ENCODE measurements around the gene ST8SIA5. TPM values are rescaled to one million over a fixed set of nuclear protein-coding genes. Genes with fewer than 3 reads are reported as not detected.

The ST8SIA5 gene
- total RNA-seq, 1 donor from 2014 or later, result 0.20 TPM

DNA sequence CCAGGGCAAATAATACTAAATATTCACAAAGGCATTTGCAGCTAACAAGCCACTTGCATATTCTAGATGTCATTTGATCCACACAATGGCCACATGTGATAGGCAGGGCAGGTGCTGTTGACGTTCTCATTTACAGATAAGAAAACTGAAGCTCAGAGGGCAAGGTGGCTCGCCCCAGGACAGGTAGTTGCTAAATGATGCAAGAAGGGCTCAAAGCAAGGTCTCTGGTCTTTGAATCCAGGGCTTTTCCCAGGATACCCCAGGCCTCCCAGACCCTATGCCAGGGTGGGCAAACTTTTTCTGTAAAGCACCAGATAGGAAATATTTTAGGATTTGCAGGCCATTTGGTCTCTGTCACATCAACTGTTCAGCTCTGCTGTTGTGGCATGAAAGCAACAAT, 135.0 kb downstream of the ST8SIA5 start:
- Mint-ChIP-seq H3K4me3 (no peak overlapping the region), H3K27me3 (ENCODE audit: low read depth) (peaks cover 30% of the 10 kb centered on the region), H3K27ac (no peak overlapping the region), H3K36me3 (no peaks in the 10 kb centered on the region), H3K4me1 (no peaks in the 10 kb centered on the region), H3K9me3 (no peaks in the 10 kb centered on the region)
- DNase-seq (ENCODE audit: low spot score in 2 of 2, unreplicated experiment in 2 of 2), result no peak
- TF ChIP-seq, protein P1, sequence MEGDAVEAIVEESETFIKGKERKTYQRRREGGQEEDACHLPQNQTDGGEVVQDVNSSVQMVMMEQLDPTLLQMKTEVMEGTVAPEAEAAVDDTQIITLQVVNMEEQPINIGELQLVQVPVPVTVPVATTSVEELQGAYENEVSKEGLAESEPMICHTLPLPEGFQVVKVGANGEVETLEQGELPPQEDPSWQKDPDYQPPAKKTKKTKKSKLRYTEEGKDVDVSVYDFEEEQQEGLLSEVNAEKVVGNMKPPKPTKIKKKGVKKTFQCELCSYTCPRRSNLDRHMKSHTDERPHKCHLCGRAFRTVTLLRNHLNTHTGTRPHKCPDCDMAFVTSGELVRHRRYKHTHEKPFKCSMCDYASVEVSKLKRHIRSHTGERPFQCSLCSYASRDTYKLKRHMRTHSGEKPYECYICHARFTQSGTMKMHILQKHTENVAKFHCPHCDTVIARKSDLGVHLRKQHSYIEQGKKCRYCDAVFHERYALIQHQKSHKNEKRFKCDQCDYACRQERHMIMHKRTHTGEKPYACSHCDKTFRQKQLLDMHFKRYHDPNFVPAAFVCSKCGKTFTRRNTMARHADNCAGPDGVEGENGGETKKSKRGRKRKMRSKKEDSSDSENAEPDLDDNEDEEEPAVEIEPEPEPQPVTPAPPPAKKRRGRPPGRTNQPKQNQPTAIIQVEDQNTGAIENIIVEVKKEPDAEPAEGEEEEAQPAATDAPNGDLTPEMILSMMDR (IDR thresholded peaks at IDR 0.05; ENCODE audit: unreplicated experiment), result no peak

DNA sequence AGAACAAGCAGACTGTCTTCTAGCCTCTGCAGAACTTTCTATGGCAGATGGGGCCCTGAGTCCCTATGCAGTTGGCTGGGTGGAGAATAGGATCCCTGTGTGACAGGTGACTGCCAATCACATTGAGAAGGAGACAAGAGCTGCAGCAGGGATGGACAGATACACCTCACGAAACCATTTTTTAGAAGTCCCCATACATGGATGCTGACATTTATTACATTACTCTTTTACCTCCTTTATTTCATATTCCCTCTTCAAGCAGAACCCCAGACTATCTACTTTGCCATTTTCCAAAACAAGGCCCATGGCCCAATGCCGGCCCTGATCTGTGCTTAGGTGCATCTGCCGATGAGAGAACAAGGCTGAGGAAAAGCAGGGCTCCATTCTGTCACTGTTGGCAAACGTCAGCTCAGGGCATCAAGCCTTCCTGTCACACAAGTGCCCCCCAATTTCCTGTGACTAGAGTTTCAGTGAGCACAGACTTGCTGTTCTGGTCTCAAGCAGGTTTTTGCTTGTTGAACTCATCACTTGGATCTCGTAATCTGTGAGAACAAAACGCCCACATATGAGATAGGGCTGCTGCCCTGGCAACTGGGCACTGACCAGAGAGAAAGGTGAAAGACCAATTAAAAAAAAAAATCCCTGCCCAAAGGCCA, 135.6 kb downstream of the ST8SIA5 start:
- Mint-ChIP-seq H3K9me3 (no peaks in the 10 kb centered on the region), H3K36me3 (no peaks in the 10 kb centered on the region)

DNA sequence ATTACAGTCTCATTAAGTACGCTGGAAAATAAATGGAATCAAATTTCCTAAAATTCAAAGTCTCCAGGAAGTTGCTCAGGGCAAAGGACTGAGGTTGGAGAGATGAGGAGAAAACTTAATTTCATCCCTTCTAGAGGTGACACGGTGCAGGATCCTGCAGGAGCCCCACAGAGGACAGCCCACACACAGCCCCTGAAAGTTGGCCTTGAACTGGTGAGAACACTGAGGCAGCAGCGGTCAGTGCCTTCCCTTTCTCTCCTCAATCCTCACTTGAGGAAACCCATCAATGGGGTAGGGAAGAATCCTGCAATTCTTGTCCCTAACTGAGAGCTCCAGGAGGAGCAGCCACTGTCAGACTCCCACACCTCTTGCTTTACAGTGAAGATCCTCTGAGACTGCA, 137.3 kb downstream of the ST8SIA5 start:
- Mint-ChIP-seq H3K9me3 (no peaks in the 10 kb centered on the region), H3K27me3 (ENCODE audit: low read depth) (peaks cover 29% of the 10 kb centered on the region), H3K27ac (no peak overlapping the region), H3K36me3 (no peaks in the 10 kb centered on the region), H3K4me1 (no peaks in the 10 kb centered on the region), H3K4me3 (no peak overlapping the region)
- TF ChIP-seq, protein P1 (IDR thresholded peaks at IDR 0.05; ENCODE audit: unreplicated experiment), result no peak
- no peak for DNase-seq (ENCODE audit: low spot score in 2 of 2, unreplicated experiment in 2 of 2)

More for the DNA sequence above, 135.6 kb downstream of the ST8SIA5 start:
- TF ChIP-seq, protein P1 (IDR thresholded peaks at IDR 0.05; ENCODE audit: unreplicated experiment), result no peak
- peaks cover 32% of the 10 kb centered on the region for H3K27me3 Mint-ChIP-seq (ENCODE audit: low read depth)
- H3K4me1 Mint-ChIP-seq, result no peaks in the 10 kb centered on the region
- DNase-seq (ENCODE audit: low spot score in 2 of 2, unreplicated experiment in 2 of 2), result no peak
- no peak overlapping the region for H3K4me3 Mint-ChIP-seq
- no peak overlapping the region for H3K27ac Mint-ChIP-seq

Other genes with a start within 250 kb of the ST8SIA5 start
- 0.07 to 0.14 TPM in 2 of 3 replicates, not detected in the other for gene LOXHD1, start 99.8 kb downstream of the ST8SIA5 start, total RNA-seq
- gene PIAS2, start 160.5 kb upstream of the ST8SIA5 start, total RNA-seq, result 55.7 to 62.1 TPM (median 58.0 TPM) in 3 replicates
- 7.0 to 8.9 TPM (median 8.9 TPM) in 3 replicates for gene KATNAL2, start 160.5 kb upstream of the ST8SIA5 start, total RNA-seq